GM18507 (cell line): Measurements from ENCODE around the gene IGFALS.

ENCODE experiments used
- DNase-seq: peaks from one replicate; pipeline ENCODE4 v3.0.0; 2011; ENCODE audit warnings: low read depth; ENCODE audit not compliant: insufficient read length; ENCODE audit errors: extremely low spot score
- FAIRE-seq: peaks from 2 replicates; lab custom pipeline; 2011; peaks lifted over from hg19 to GRCh38; lab: Jason Lieb, UNC

The IGFALS gene

GRCh38 chr16:1791256-1791942, 2.1 kb downstream of the IGFALS start:
- no peak for FAIRE-seq
- DNase-seq = no peak

- no peak for DNase-seq
- no peak for FAIRE-seq
These were observed 2.8 kb downstream of the IGFALS start for GRCh38 chr16:1790611-1791255.

- FAIRE-seq = no peak
These were observed 3.3 kb downstream of the IGFALS start for GRCh38 chr16:1790261-1790610.

GRCh38 chr16:1789643-1790045, 3.9 kb downstream of the IGFALS start:
- FAIRE-seq (no peak), DNase-seq (no peak)

More at GRCh38 chr16:1790261-1790610, 3.3 kb downstream of the IGFALS start:
- no peak for DNase-seq

- FAIRE-seq = no peak
- DNase-seq = no peak
These were observed 4.8 kb downstream of the IGFALS start for GRCh38 chr16:1788708-1789100.

GRCh38 chr16:1788095-1788707, 5.3 kb downstream of the IGFALS start:
- DNase-seq (no peak), FAIRE-seq (no peak)

GRCh38 chr16:1787322-1788094, 6.0 kb downstream of the IGFALS start:
- FAIRE-seq (no peak), DNase-seq (no peak)

GRCh38 chr16:1787056-1787321, 6.5 kb downstream of the IGFALS start:
- DNase-seq (no peak), FAIRE-seq (no peak)

GRCh38 chr16:1786242-1787055, 7.1 kb downstream of the IGFALS start:
- FAIRE-seq = no peak
- no peak for DNase-seq

GRCh38 chr16:1785846-1786170, 7.7 kb downstream of the IGFALS start:
- DNase-seq (no peak), FAIRE-seq (no peak)

GRCh38 chr16:1784977-1785845, 8.3 kb downstream of the IGFALS start:
- FAIRE-seq = no peak

GRCh38 chr16:1782408-1783264, 10.9 kb downstream of the IGFALS start, which contains the start of the genes NUBP2 and SPSB3:
NUBP2 (plus strand) TSS chr16:1782960; CDS start chr16:1783021, 61 bp downstream.
SPSB3 (minus strand) TSS chr16:1782571; CDS start chr16:1781483, 1,088 bp downstream.
- DNase-seq (peak; percentile 95), FAIRE-seq (peak; percentile 100)

More at GRCh38 chr16:1784977-1785845, 8.3 kb downstream of the IGFALS start:
- no peak for DNase-seq

- DNase-seq (no peak), FAIRE-seq (no peak)
These were observed 11.6 kb downstream of the IGFALS start for GRCh38 chr16:1781758-1782407.

GRCh38 chr16:1781254-1781653, 12.3 kb downstream of the IGFALS start:
- DNase-seq (no peak), FAIRE-seq (no peak)

GRCh38 chr16:1780677-1781072, 12.8 kb downstream of the IGFALS start:
- DNase-seq (no peak), FAIRE-seq (no peak)

GRCh38 chr16:1779741-1780676, 13.5 kb downstream of the IGFALS start:
- FAIRE-seq (no peak), DNase-seq (no peak)
